WERI-Rb-1 (cell line): ENCODE measurements around the gene AFF1.

Source experiments
- DNase-seq: peaks from one replicate; pipeline ENCODE4 v3.0.0-alpha.2; 2020
- H3K27ac ChIP-seq: fragments of 250-450 bp; sonication (Bioruptor Pico); 2 replicates; pipeline ENCODE4 v1.5.1; 2020; ENCODE audit warnings: mild to moderate bottlenecking, moderate library complexity
- H3K27me3 ChIP-seq: fragments of 250-450 bp; sonication (Bioruptor Pico); 2 replicates; pipeline ENCODE4 v1.5.1; 2021; ENCODE audit warnings: mild to moderate bottlenecking, low read depth, moderate library complexity; ENCODE audit not compliant: insufficient read depth, severe bottlenecking
- H3K36me3 ChIP-seq: fragments of 250-450 bp; sonication (Bioruptor Pico); 2 replicates; pipeline ENCODE4 v1.5.1; 2020; ENCODE audit warnings: mild to moderate bottlenecking, moderate library complexity
- H3K4me3 ChIP-seq: 2 replicates; pipeline ENCODE4 v1.5.1; 2011; ENCODE audit warnings: low read depth, mild to moderate bottlenecking, control low read depth, low read length
- H3K9me3 ChIP-seq: fragments of 250-450 bp; sonication (Bioruptor Pico); 2 replicates; pipeline ENCODE4 v1.5.1; 2021; ENCODE audit warnings: mild to moderate bottlenecking, moderate library complexity; ENCODE audit not compliant: severe bottlenecking
- CTCF ChIP-seq: IDR thresholded peaks from 2 replicates; pipeline ENCODE4 v1.5.1; 2011; ENCODE audit warnings: low read depth, mild to moderate bottlenecking, control low read depth, inconsistent platforms, low read length

AFF1 gene

GRCh38 chr4:86944964-86945781 lies 10.4 kb downstream of the AFF1 start:
- H3K27ac ChIP-seq: no peak overlapping the region
- H3K36me3 ChIP-seq: no peaks in the 10 kb centered on the region
- TF ChIP-seq CTCF: no peak
- no peak overlapping the region for H3K4me3 ChIP-seq
- H3K27me3 ChIP-seq: no peaks in the 10 kb centered on the region
- DNase-seq: no peak
- no peaks in the 10 kb centered on the region for H3K9me3 ChIP-seq

- no peak for DNase-seq
- no peaks in the 10 kb centered on the region for H3K27me3 ChIP-seq
- H3K4me3 ChIP-seq: no peak overlapping the region
- no peaks in the 10 kb centered on the region; the same call in 1 of the 2 replicates for H3K36me3 ChIP-seq
- no peak for TF ChIP-seq CTCF
- no peaks in the 10 kb centered on the region for H3K9me3 ChIP-seq
- H3K27ac ChIP-seq: no peak overlapping the region
Observed at GRCh38 chr4:86946868-86947500, 12.2 kb downstream of the AFF1 start.

- H3K4me3 ChIP-seq: no peak overlapping the region
- H3K36me3 ChIP-seq: no peaks in the 10 kb centered on the region; the same call in 1 of the 2 replicates
- H3K9me3 ChIP-seq: no peaks in the 10 kb centered on the region
- no peak for DNase-seq
- no peaks in the 10 kb centered on the region for H3K27me3 ChIP-seq
- no peak overlapping the region for H3K27ac ChIP-seq
- TF ChIP-seq CTCF: no peak
Observed at GRCh38 chr4:86947501-86948120, 12.8 kb downstream of the AFF1 start.

GRCh38 chr4:86948276-86948675 lies 13.5 kb downstream of the AFF1 start:
- Histone ChIP-seq H3K27me3 (no peaks in the 10 kb centered on the region), H3K4me3 (no peak overlapping the region), H3K27ac (no peak overlapping the region), H3K36me3 (no peaks in the 10 kb centered on the region; the same call in 1 of the 2 replicates), H3K9me3 (no peaks in the 10 kb centered on the region)
- no peak for TF ChIP-seq CTCF
- DNase-seq: no peak

GRCh38 chr4:86950831-86951525 lies 16.2 kb downstream of the AFF1 start:
- TF ChIP-seq CTCF: no peak
- no peaks in the 10 kb centered on the region for H3K9me3 ChIP-seq
- H3K27me3 ChIP-seq: no peaks in the 10 kb centered on the region
- no peak overlapping the region for H3K27ac ChIP-seq
- H3K4me3 ChIP-seq: no peak overlapping the region
- DNase-seq: no peak
- H3K36me3 ChIP-seq: no peaks in the 10 kb centered on the region; the same call in 1 of the 2 replicates
